Breast epithelium (tissue), 3 donors: ENCODE data around the gene RPRML.

Experiments
- CTCF ChIP-seq, 3 donors: fragments of 450-650 bp; IDR thresholded peaks; one replicate each; pipeline ENCODE4 v1.5.1; 2016 to 2017; ENCODE audit warnings: antibody characterized with exemption in 3 of 3, mild to moderate bottlenecking in 3 of 3, moderate library complexity in 3 of 3
- POLR2A ChIP-seq: fragments of 450-650 bp; IDR thresholded peaks from one replicate; pipeline ENCODE4 v1.6.1; 2016; ENCODE audit warnings: antibody characterized with exemption, mild to moderate bottlenecking, moderate library complexity

GRCh38 chr17:46975287-46975686 lies 3.8 kb downstream of the RPRML start:
- TF ChIP-seq CTCF (IDR thresholded peaks at IDR 0.05) (no peak), POLR2A (no peak)
